NCI-H748 (cell line): ENCODE measurements around the gene CNTNAP2.

Source experiments
- DNase-seq: peaks from one replicate; lab custom pipeline; 2025; ENCODE audit not compliant: unreplicated experiment; lab: John Stamatoyannopoulos, UW

CNTNAP2 gene

DNA sequence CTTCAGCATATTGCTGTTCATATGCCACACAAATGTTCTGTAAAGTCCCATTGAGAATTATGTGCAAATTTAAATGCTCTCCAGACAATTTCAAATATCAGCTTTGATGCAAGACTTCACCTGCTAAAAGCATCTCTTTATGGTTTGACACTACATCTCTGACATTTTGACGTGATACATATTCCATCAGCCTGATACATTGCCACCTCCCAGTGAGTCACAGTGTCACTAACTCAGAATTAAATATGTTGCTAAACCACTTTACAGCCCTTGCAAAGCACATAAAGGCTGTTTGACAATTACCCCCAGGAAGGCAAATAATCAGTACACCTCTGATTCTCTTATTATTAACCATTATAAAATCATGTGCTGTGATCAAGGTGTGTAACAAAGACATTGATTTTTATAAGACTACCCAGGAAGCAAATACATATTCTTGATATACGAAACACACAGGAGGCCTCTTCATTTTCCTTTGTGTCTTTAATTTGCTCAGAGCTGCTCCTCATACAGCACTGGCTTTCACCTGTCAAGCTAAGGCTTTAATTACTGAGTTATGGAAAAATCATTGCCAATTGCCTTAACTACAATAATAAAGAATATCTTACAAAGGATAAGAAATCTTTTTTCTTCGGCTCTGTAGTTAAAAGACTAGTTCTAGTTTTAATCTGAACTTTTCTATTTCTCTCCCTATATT, 1926.5 kb downstream of the CNTNAP2 start:
- DNase-seq: peak; percentile 97

DNA sequence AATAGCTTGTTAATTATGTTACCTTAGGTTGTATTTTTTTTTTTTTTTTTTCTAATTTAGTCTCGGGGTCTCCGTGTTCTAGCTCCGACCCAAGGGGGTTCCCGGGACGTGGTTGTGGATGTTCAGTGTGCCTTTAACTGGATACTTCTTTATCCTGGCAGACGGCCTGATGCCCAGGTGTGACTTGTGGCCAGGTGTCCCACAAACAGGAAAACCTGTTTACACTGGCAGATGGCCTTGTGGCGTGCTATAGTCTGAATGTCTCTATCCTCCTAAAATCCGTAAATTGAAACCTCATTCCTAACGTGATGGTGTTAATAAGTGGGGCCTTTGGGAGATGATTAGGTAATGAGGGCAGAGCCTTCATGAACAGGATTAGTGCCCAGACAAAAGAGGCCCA, 1927.6 kb downstream of the CNTNAP2 start:
- DNase-seq: peak; percentile 98

DNA sequence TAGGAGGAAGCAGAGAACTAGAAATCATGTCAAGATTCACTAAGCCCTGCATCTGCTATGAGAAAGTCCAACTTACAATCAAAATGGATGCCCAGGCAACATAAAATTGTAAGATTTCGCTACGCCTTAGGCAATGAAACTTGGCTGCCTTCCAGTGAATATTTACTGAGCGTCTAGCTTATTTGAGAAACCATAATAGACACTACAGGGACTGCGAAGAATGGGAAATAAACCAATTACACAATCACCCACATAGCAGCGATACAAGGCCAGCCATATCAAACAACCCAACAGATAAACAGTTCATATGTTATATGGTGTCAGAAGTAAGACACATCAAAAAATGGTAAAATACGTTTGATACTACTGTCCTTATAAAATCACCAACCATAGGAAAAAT, 1928.9 kb downstream of the CNTNAP2 start:
- peak; percentile 97 for DNase-seq

DNA sequence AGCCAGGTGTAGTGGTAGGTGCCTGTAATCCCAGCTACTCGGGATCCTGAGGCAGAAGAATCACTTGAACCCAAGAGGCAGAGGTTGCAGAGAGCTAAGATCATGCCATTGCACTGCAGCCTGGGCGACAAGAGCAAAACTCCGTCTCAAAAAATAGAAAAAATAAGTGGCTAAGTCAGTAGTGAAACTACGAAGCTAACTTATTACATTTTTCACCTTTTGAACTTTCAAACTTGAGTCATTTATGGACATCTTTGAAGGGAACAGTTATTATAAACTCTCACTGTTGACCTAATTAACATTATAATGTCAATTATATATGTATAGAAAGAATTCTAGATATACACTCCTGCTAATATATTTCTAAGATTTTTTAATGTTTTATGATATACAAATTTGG, 1932.5 kb downstream of the CNTNAP2 start:
- DNase-seq: no peak

DNA sequence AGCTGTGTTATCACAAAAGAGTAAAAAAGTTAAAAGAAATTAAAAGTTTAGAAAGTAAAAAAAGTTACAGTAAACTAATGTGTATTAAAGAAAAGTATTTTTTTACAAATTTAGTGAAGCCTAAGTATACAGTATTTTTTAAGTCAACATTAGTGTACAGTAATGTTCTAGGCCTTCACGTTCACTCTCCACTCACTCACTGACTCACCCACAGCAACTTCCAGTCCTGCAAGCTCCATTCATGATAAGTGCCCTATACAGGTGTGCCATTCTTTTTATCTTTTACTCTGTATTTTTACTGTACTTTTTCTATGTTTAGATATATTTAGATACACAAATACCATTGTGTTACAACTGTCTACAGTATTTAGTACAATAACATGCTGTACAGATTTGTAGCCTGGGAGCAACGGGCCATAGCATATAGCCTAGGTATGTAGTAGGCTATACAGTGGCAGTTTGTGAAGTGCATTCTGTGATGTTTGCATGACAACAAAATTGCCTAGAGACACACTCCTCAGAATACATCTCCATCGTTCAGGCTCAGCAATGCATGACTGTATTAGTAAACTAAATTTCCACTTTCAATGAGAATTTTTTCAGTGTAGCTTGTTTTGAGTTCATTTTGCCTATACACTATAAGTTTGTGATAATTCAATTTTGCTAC, 1934.0 kb downstream of the CNTNAP2 start:
- DNase-seq: peak; percentile 82

DNA sequence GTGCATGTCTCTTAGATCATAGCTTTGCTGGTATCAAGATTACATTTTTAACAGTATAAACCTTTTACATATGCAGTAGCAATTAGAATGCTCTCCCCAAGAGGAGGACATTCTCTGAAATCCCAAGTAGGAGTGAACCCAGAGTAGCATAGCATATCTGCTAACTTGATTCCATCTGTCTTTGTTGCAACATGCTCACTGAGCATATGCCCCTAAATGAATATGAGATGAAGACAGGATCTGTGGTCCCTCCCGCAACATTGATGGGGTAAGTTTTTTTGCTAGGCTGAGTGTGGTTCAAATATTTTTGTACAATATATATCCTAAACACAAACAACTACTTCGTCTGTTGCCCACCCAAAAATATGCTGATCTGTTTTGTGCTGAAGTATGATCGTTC, 1939.8 kb downstream of the CNTNAP2 start:
- DNase-seq: no peak

DNA sequence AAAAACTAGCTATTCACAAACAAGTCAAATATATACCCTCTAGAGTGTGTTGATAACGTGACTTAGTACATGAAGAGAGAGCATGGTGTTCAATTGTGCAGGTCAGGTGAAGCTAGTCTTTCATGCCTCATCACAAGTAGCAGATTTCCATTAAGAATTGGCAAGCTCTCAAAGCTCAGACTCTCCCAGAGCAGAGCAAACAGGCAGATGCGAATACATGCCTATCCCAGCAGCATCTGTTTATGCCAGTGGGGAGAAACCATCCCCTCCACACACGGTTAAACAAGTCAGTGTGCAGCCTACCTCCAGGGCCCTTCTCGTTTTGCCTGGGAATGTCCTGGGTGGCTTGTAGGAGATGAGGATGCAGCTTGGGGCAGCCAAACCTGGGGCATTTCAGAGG, 1941.5 kb downstream of the CNTNAP2 start:
- peak; percentile 98 for DNase-seq

DNA sequence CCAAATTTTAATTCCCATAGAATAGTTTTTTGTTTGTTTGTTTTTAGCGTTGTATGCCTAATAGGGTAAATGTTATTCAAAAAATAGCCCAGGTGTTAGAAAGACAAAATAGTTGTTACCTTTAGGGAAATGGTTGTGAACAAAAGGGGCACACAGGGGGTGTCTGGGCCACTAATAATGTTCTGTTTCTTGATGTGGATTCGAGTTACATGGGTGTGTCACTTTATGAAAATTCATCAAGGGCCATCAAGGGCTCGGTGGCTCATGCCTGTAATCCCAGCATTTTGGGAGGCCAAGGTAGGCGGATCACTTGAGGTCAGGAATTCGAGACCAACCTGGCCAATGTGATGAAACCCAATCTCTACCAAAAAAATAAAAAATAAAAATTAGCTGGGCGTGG, 1942.2 kb downstream of the CNTNAP2 start:
- DNase-seq: peak; percentile 81

DNA sequence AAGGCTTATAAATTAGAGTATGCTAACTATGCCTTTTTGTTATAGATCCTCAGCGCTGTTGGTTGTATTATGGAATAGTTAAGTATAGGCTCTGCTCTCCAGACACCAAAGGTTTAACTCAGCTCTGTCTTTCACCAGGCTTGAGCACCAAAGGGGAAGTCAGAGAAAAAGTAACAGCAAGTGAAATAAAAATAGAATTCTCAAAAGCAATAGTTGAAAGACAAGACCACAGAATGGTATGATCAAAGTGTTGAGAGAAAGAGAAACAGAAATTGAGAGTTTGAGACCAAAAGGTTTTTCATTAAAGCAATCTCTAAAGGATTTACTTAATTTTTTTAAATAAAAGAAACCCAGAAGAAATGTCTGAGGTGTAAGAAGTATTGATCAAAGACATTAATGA, 1944.1 kb downstream of the CNTNAP2 start:
- no peak for DNase-seq

DNA sequence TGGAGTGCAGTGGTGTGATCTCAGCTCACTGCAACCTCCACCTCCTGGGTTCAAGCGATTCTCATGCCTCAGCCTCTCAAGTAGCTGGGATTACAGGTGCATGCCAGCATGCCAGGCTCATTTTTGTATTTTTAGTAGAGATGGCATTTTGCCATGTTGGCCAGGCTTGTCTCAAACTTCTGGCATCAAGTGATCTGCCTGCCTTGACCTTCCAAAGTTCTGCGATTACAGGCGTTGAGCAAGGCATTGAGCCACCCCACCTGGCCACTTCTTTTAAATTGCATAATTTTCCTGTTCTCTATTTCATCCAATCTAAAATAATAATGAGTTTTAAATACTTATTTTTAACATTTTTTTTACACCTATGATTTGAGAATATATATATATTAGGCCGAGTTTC, 1961.5 kb downstream of the CNTNAP2 start:
- DNase-seq: peak; percentile 44

DNA sequence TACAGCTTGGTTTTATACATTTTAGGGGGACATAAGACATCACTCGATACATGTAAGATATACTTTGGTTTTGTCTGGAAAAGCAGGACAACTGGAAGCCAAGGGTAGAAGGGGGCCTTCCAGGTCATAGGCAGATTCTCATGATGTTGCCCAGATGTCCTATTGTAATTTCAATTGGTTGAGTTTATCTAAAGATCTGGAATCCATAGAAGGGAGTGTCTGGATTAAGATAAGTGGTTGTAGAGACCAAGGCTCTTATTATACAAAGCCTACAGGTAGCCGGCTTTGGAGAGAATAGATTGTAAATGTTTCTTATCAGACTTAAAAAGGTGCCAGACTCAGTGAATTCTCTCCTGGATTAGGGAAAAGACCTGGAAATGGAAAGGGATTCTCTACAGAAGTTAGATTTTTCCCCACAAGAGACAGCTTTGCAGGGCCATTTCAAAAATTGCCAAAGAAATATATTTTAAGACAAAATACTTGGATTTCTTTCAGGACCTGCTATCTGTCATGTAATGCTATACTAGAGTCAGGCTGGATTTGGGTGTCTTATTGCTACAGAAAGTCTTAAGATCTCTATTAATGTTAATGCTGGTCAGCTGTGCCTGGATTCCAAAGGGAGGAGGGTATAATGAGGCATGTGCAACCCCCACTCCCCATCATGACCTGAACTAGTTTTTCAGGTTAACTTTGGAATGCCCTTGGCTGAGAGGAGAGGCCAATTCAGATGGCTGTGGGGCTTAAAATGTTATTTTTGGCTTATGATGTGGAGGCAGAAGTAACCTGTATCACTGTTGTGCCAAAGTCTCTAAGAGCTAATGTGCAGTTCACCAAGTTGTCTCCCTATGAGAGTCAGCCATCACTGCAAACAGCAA, 1962.8 kb downstream of the CNTNAP2 start:
- no peak for DNase-seq

DNA sequence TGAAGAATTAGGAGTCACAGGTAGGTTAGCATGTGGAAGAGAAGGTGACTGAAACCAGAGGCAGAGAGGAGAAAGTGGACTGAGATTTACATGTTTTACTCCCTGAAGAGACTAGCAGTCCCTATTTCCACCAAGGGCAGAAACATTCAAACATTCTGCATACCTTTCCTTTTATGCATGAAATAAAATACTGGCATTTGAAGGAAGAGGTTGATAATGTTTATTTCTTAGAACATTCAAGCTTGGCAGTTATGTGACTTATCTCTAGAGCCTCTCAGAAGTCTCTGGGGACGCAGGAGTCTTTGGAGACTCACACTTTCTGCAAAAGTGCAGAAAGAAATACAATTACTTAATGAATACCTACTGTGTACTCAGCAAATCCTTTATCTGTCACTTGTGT, 1966.8 kb downstream of the CNTNAP2 start:
- DNase-seq: no peak

DNA sequence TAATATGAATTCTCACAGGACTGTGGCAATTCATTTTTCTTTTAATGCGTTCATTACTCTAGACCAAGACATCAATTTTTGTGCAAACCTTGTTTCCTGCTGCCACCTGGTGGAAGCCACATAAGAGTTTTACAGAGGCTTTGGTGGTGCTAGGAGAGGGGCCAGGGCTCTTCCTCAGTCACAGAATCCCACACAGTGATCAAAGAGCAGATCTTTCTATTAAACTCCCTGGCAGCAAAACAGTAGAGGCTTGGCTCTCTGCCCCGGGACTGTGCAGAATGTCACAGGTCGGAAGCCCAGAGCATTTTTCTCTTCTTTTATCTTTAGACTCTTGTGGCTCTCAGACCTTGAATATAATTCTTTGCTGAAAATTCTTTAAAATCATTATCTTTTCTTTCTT, 1967.5 kb downstream of the CNTNAP2 start:
- peak; percentile 86 for DNase-seq

DNA sequence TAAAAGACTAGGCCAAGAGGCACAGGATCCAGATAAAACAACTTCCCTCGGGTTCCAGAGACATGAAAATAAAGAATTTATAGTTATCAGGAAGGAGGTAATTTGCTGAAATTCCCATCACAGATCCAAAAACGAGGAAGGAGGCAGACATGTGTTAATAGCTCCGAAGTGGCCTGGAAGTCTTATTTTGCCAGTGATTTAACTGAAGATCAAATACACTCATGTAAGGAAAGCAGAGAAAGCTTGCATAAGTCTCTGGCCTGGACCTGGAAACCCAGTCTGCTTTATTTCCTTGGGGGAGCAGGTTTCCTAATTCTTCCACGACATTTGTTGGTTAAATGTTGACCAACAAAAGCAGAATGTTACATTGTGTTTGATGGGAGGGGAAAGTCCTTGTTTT, 1975.3 kb downstream of the CNTNAP2 start:
- no peak for DNase-seq

DNA sequence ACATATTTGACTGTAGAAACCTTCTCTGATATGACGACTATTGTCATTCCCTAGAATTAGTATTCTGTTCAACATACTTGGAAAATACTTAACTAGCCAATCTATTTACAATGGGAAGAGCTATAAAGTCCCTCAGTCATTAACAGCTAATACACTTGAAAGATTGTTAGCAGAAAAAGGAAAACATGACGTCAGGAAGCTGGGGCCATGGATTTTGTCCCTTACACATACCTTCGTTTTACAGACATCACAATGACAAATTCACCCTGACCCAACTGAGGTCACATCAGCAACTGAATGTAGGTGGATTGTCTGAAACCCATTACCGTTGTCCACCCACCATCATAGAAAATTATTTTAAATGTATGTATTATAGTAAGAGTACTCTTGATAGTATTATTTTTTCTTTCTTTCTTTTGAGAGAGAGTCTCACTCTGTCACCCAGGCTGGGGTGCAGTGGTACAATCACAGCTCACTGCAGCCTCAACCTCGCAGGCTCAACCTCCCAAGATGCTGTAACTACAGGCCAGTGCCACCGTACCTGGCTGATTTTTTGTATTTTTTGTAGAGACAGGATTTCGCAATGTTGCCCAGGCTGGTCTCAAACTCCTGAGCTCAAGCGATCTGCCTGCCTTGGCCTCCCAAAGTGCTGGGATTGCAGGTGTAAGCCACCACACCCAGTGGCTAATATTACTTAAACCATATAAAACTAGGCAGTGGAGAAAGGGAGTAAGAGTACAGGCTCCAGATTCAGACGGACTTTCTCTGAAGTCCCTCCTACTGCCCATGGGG, 1977.0 kb downstream of the CNTNAP2 start:
- DNase-seq: no peak

DNA sequence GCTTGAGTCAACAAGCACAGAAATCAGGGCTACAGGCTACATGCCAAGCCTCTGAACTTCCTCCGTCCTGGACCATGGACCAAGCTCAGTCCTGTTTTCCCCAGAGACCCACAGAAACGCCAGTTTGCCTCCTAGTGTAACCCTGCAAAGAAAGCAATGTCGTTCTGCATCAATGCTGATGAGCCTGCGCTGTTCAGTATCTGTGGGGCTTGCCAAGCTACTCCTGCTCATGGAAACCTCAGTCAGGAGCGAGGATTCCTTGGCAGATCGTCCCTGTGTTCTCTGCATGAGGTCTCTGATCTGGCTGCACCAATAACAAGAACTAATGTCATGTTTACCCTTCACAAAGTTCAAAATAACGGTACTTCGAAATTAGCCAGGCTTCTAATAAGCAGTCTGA, 1978.5 kb downstream of the CNTNAP2 start:
- DNase-seq: no peak

DNA sequence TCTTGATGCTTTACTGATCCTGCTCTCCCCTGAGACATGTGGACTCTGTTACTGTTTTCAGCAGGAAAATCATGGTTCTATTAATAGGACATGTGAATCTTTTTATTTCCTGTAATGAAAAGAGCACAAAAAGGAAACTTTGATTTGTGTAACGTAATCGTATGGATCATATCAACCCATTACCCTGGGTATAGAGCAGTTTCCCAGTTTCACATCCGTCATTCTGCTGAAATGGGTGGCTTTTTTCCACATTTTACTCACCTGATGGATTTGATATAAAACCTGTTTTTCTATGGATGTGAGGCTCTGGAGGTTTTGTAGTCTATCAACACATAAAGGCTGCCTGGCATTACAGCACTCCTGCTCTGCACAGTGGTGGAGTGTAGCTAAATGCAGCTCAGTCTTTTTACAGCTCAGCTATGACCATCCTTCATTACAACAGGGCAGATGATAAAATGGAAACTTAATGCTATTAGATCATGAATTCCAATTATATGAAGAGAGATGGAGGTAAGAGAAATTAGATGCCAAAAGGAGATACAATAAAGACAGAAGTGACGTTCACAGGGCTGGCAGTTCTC, 1987.6 kb downstream of the CNTNAP2 start:
- no peak for DNase-seq

DNA sequence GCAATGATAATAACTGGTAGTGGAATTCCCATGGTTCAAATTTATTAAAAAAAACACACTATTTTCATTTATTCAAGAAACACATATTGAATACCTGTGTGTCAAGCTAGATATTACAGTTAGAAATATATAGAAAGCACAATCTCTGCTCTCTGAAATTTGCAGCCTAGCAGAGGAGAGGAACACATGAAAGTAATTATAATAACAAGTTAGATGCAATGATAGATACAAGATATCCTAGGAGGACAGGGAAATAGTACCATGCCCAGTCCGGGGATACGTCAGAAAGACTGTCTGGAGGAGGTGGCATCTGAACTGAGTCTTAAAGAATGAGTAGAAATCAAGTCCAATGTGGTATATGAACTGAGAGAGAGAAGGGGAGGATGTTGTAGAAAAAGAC, 1988.3 kb downstream of the CNTNAP2 start:
- DNase-seq: no peak

DNA sequence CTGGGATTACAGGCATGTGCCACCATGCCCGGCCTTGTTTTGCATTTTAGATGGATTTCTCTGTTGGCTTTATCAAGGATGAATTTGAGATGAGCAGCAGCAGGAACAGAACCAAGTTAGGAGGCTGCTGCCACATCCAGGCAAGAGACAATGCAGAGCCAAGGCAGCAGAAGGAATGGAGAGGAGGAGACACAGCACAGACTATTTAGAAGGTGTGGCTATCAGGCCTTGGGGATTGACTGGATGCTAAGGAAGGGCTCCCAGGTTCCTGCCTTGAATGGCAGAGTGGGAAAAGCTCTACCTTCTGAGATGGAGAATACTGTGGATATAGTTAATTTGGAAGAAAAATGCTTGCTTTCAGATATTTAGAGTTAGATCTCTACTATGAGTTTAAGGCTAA, 1989.3 kb downstream of the CNTNAP2 start:
- no peak for DNase-seq

DNA sequence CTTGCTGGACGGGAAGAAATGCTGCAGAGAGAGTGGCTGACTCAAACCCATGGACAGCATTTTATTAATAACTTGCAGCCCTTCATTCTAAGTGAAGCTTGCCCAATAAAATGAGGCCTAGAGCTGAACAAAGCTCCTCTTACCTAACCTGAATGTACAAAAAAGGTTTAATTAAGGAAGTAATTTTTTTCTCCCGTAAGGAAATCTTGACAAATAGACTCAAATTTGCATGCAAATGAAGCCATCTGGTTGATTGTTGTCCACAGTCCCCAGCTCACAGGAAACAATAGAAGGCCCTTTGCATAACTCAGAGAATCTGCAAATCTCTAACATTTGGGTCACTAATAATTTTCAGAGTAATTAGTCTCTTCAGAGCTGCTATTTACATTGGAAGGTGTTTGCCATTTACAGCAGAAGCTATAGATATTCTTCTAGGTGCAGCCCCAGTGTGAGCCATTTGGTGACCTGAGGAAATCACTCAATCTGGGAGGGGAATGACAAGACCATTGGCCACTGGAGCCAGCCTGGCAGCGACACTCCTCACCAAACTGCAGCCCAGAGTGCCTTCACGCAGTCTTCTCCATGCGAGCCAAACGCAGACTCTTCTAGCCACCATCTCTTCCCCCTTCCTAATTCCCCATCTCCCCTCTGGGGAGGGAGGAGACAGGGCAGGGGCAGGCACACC, 1991.0 kb downstream of the CNTNAP2 start:
- no peak for DNase-seq
